ENCODE results near the gene FAM89B. TPM values are rescaled to one million over a fixed set of nuclear protein-coding genes. Genes with fewer than 3 reads are reported as not detected.

The FAM89B gene
- total RNA-seq, 1 donor from 2014 or later: 104 TPM

GRCh38 chr11:65598258-65598699, 25.9 kb downstream of the FAM89B start:
- intact Hi-C loops (cut with DNase I): no loop called here
- no peaks in the 10 kb centered on the region for H3K4me1 ChIP-seq
- H3K4me3 ChIP-seq: no peak overlapping the region
- peaks cover 30 to 45% of the 10 kb centered on the region in 2 donors for H3K36me3 ChIP-seq
- no peak for TF ChIP-seq CTCF (IDR thresholded peaks at IDR 0.05)
- no peak overlapping the region for H3K27ac ChIP-seq
- H3K9me3 ChIP-seq: no peaks in the 10 kb centered on the region
- no peak for DNase-seq (ENCODE audit: low spot score in 2 of 2)
- no peaks in the 10 kb centered on the region for H3K27me3 ChIP-seq

DNA sequence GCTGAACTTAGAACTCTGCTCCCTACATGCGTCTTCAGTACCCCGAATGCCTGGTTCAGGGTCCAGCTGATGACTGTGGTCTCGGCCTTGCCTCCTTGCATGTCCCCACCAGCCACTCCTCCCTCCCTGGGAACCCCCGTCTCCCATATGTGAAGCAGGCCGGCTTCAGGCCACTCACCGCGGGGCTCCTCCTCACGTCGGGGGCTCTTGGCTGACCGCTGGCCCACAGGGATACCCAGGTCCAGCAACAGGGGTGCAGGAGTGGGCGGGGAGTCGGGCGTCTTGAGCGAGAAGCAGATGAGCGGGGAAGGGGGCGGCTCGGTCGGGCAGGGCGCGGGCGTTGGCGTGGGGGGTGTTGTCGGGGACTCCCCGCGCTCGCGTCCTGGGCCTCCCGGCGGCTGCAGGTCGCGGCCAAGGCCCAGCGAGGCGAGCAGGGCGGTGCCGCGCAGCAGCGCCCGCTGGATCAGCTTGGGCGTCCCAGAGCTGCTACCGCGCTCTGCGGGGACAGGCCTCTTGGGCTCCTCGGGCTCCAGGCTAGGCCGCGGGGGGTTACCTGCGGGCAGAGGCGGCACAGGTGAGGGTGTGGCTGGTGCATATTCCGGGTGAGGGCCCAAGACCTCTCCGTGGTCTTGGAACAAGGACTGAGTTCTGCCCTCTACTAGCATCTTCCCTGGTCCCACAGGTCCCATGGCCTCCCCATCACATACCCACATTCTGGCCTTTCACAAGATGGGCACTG, 27.0 kb downstream of the FAM89B start:
- H3K9me3 ChIP-seq: no peaks in the 10 kb centered on the region
- H3K36me3 ChIP-seq: peaks cover 38 to 54% of the 10 kb centered on the region in 2 donors
- DNase-seq (ENCODE audit: low spot score in 2 of 2): no peak
- intact Hi-C loops (cut with DNase I): no loop called here
- no peaks in the 10 kb centered on the region for H3K4me1 ChIP-seq
- no peaks in the 10 kb centered on the region for H3K27me3 ChIP-seq
- no peak overlapping the region for H3K27ac ChIP-seq
- TF ChIP-seq CTCF (IDR thresholded peaks at IDR 0.05): no peak
- no peak overlapping the region for H3K4me3 ChIP-seq

- TF ChIP-seq CTCF (IDR thresholded peaks at IDR 0.05): no peak
- Histone ChIP-seq H3K4me3 (no peak overlapping the region), H3K36me3 (peaks cover 43 to 60% of the 10 kb centered on the region in 2 donors), H3K4me1 (no peaks in the 10 kb centered on the region), H3K27me3 (no peaks in the 10 kb centered on the region), H3K27ac (no peak overlapping the region), H3K9me3 (no peaks in the 10 kb centered on the region)
- no peak for DNase-seq (ENCODE audit: low spot score in 2 of 2)
- intact Hi-C loops (cut with DNase I): no loop called here
Observed at GRCh38 chr11:65599955-65600246, 27.6 kb downstream of the FAM89B start.

DNA sequence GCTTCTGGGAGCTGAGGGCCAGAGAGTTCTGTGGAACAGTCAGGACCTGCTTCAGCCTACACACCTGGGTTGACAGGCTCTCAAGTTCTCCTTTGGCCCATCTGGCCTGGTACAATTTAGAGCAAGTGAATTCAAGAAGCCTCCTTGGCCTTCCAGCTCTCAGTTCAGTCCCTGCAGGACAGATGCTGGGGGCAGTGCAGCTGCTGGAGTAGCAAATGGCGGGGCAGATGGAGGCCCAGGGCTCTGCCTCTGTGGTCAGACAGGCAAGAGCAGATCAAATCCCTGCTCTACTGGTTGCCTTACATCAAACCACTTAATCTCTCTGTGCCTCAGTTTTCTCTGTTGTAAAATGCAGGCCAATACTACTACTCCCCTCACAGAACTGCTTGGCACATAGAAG, 31.9 kb downstream of the FAM89B start:
- TF ChIP-seq CTCF (IDR thresholded peaks at IDR 0.05): no peak
- Histone ChIP-seq H3K27ac (peak overlapping the region in 1 of 2 donors; percentile 8), H3K4me1 (peaks cover 0 to 15% of the 10 kb centered on the region in 2 donors), H3K9me3 (no peaks in the 10 kb centered on the region), H3K27me3 (no peaks in the 10 kb centered on the region), H3K36me3 (peaks cover 44 to 61% of the 10 kb centered on the region in 2 donors), H3K4me3 (no peak overlapping the region)
- intact Hi-C loops (cut with DNase I): no loop called here
- DNase-seq (ENCODE audit: low spot score in 2 of 2): no peak

DNA sequence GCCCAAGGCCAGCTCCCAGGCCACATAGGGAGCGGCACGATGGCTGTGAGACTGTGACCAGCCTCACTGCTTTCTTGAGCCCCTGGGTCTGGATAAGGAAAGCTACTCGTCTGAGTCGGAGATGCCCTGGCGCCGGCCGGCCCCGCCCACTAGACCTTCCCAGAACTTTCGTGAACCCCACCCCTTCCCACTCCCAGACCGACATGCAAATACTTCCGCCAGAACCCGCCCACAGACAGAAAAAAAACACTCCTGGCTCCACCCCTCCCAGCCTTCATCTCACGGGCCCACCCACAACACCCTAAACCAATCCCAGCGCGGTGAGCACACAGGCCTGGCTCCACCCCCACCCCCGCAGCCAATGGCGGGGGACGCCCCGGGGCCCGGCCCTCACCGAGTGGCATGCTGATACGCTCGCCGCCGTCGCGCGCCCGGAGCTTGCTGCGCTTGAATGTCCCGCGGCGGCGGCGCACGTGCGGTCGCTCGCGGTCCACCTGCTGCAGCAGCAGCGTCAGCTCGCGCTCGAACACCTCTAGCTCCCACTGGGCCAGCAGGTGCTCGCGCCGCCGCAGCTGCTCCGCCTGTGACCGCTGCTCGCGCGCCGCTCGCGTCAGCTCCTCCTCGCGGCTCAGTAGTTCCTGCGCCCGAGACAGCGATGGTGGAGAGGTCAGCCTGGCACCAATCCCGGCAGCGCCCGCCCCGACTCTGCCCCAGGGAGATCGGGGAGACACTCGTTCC, 34.7 kb downstream of the FAM89B start:
- Histone ChIP-seq H3K4me3 (peak overlapping the region; percentile 40 to 43), H3K27ac (peak overlapping the region; percentile 73 to 80), H3K9me3 (no peaks in the 10 kb centered on the region), H3K4me1 (peaks cover 0 to 27% of the 10 kb centered on the region in 2 donors), H3K36me3 (peaks cover 37 to 52% of the 10 kb centered on the region in 2 donors), H3K27me3 (no peaks in the 10 kb centered on the region)
- DNase-seq (ENCODE audit: low spot score in 2 of 2): peak; percentile 74 to 97
- intact Hi-C loops (cut with DNase I): loop anchor here (2.0 kb wide), 1 partner anchor 30 kb away; the partner anchor contains the start of gene EHBP1L1
- TF ChIP-seq CTCF (IDR thresholded peaks at IDR 0.05): no peak

Measured in ascending aorta (tissue), 2 donors.